Measurements from ENCODE around the gene ZGRF1.

GRCh38 chr4:112650332-112650731 lies 13.6 kb upstream of the ZGRF1 start:
- TF ChIP-seq CTCF (IDR thresholded peaks at IDR 0.05) (no peak), POLR2A (IDR thresholded peaks at IDR 0.05) (no peak)
